Ecto neural progenitor cell (in vitro differentiated cells): Measurements from ENCODE around the gene E4F1.

Source experiments
- DNase-seq: peaks from one replicate; pipeline ENCODE4 v3.0.0-alpha.2; 2018; ENCODE audit warnings: low spot score

Gene E4F1

GRCh38 chr16:2223221-2223941 lies at the start of gene E4F1:
TSS of gene E4F1 (plus strand) at chr16:2223591. CDS start at chr16:2223614, 23 bp downstream.
- DNase-seq = peak; percentile 100

- DNase-seq = no peak
Measured at GRCh38 chr16:2173916-2174315, 49.5 kb upstream of the E4F1 start.

GRCh38 chr16:2174396-2175131 lies 48.8 kb upstream of the E4F1 start:
- no peak for DNase-seq

- DNase-seq = no peak
Measured at GRCh38 chr16:2175454-2175853, 47.9 kb upstream of the E4F1 start.

- no peak for DNase-seq
Measured at GRCh38 chr16:2176047-2176446, 47.3 kb upstream of the E4F1 start.

- no peak for DNase-seq
Measured at GRCh38 chr16:2177101-2177500, 46.3 kb upstream of the E4F1 start.

GRCh38 chr16:2177561-2177960 lies 45.8 kb upstream of the E4F1 start:
- no peak for DNase-seq

GRCh38 chr16:2178321-2179106 lies 44.9 kb upstream of the E4F1 start:
- DNase-seq = peak; percentile 81

GRCh38 chr16:2179107-2179501 lies 44.3 kb upstream of the E4F1 start:
- DNase-seq = no peak

GRCh38 chr16:2179576-2179975 lies 43.8 kb upstream of the E4F1 start:
- no peak for DNase-seq

GRCh38 chr16:2180461-2180860 lies 42.9 kb upstream of the E4F1 start:
- no peak for DNase-seq

- DNase-seq = no peak
Measured at GRCh38 chr16:2180962-2181923, 42.1 kb upstream of the E4F1 start.

- no peak for DNase-seq
Measured at GRCh38 chr16:2181952-2182351, 41.4 kb upstream of the E4F1 start.

GRCh38 chr16:2183671-2184070 lies 39.7 kb upstream of the E4F1 start:
- no peak for DNase-seq

GRCh38 chr16:2184346-2184745 lies 39.0 kb upstream of the E4F1 start:
- no peak for DNase-seq

GRCh38 chr16:2184962-2185361 lies 38.4 kb upstream of the E4F1 start:
- no peak for DNase-seq

- DNase-seq = no peak
Measured at GRCh38 chr16:2186064-2186463, 37.3 kb upstream of the E4F1 start.

GRCh38 chr16:2186505-2186904 lies 36.9 kb upstream of the E4F1 start:
- DNase-seq = no peak

- no peak for DNase-seq
Measured at GRCh38 chr16:2187212-2187611, 36.2 kb upstream of the E4F1 start.

- no peak for DNase-seq
Measured at GRCh38 chr16:2188395-2188794, 35.0 kb upstream of the E4F1 start.

- no peak for DNase-seq
Measured at GRCh38 chr16:2189252-2189893, 34.0 kb upstream of the E4F1 start.
